A549 (cell line): ENCODE measurements around the gene BMAL1.

Source experiments
- JUN ChIP-seq, 2 experiments: fragments of >200 bp; sonication (Bioruptor Twin); formaldehyde crosslinking; IDR thresholded peaks; 2 replicates in 1 of 2; 3 replicates in 1 of 2; pipeline ENCODE4 v1.6.1; 2016 to 2017
- RFX5 ChIP-seq: fragments of 450-650 bp; IDR thresholded peaks from 2 replicates; pipeline ENCODE4 v1.7.1; 2014; ENCODE audit warnings: antibody characterized with exemption, mild to moderate bottlenecking, moderate library complexity

GRCh38 chr11:13321431-13321830, 43.8 kb downstream of the BMAL1 start:
- no peak for TF ChIP-seq RFX5
- TF ChIP-seq JUN (IDR thresholded peaks at IDR 0.05), result no peak
